NCI-H2081 (cell line): Measurements from ENCODE around the gene GNPTG.

Experiments used
- DNase-seq, 2 experiments: peaks; one replicate each; lab custom pipeline; 2025; lab: John Stamatoyannopoulos, UW

GNPTG gene

GRCh38 chr16:1394367-1394951 lies 42.7 kb downstream of the GNPTG start:
- no peak for DNase-seq

DNA sequence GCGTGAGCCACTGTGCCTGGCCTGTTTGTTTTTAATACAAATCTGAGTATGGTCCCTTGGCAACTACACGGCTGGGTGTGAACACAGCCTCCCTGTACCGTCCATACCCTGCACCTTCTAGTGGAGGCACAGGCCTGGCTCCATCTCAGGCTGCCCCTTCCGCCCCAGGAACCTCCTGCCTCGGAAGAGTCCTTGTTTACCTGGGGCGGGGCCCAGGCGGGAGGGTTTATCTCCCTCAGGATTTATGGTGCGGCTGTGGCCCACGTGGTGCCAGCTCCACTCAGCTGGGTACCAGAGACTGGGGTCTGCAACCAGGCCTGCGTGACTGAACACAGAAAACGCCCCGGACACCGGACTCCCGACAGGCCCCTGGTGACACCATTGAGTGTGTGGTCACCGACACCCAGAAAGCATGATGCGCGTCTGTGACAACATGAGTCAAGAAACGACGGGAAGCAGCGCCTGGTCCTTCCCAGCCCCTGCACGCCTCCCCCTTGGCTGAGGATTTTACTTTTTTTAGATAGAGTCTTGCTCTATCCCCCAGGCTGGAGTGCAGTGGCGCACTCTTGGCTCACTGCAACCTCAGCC lies 43.8 kb downstream of the GNPTG start:
- no peak for DNase-seq

GRCh38 chr16:1397779-1398178 lies 46.0 kb downstream of the GNPTG start:
- no peak for DNase-seq

GRCh38 chr16:1398351-1398750 lies 46.6 kb downstream of the GNPTG start:
- no peak for DNase-seq

DNA sequence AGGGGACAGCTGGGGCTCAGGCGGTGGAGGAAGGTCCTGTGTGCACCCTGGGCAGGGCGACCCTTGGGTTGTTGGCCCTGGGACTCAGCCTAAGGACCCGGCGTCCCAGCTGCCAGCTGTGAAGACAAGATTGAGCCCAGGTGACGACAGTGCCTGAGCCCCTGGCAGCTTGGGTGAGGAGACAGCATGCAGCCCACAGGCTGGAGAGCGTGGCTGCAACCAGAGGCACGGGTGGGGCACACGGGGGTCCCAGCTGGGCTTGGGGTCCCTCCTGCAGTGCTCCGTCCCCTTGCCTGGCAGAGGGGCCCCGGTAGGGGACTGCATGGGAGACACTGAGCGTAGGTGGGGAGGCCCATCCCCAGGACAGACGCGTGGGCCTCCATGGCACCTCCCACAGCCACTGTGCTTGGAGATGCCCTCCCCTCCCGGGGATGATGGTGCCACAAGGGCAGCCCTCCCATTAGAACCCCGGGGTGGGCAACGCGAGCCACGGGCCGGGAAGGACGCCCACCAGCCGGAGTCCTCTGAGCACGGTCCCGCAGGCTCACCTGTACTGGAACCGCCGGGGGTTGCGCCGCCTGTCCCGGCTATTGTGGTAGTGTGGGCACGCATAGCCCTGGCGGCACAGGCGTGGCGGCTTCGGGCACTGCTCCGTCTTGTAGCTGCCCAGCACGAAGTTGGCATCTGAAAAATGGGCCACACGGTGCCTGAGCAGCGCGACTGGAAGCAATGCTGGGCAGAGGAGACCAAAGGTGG lies 47.3 kb downstream of the GNPTG start:
- no peak for DNase-seq

DNA sequence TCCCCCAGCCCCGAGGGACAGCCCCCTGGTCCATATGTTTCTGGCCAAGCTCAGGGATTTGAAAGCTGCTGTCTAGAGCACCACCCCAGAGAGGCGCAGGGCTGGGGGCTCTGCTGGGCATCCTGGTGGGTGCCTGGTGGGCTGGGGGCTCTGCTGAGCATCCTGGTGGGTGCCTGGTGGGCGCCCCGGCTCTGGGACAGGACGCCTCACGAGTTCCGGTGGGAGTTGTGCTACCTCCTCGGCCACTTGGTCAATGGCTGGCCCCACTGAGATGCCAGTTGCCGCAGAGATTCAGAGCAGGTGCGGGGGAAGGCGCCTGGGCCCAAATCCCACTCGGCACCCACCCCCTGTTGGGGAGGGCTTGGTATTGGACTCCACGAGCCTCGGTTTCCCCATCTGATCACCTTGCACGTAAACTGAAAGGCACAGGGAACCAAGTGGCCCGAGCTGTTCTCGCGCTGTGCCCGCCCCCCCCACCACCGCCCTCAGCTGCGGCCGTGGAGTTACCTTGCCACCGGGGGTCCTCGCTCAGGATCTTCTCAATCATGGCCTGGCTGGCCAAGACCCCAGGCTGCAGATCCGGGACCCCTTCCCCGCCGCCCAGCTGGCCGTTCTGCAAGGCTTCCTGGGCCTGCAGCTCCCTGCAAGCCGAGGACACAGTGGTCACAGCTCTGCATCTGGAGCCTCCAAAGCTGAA lies 49.5 kb downstream of the GNPTG start:
- DNase-seq: no peak

DNA sequence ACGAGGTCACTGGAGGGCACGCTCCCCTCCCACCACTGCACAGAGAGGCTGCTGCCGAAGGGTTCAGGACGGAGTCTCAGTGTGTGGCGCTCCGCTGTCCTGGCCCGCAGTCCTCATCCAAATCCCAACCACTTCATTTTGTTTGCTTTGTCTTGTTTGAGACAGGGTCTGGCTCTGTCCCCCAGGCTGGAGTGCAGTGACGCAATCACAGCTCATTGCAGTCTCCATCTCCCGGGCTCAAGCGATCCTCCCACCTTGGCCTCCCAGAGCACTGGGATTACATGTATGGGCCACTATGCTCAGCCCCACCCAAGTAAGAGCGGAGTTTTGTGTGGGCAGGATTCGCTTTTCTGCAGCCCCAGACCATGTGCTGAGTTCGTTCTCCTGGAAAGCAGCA lies 50.0 kb downstream of the GNPTG start:
- DNase-seq: no peak

GRCh38 chr16:1403036-1403435 lies 51.3 kb downstream of the GNPTG start:
- no peak for DNase-seq

DNA sequence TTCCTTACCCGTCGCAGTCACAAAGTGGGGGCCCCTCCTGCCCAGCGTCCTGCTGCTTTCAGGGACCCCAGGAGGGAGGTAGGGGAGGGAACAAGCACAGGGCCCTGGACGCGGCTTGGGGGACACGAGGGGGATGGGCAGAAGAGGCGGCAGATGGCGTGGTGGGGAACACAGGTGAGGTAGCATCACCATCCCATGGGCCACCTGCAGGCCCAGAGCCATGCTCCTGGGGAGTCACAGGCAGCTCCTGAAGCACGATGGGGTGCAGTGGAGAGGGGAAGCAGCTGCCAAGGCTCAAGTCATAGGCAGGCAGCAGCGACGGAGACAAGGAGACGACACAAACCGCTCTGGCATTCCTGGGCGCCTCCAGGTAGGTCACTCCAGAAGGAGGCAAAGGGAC lies 52.0 kb downstream of the GNPTG start:
- DNase-seq: no peak

GRCh38 chr16:1407753-1408152 lies 56.0 kb downstream of the GNPTG start:
- no peak for DNase-seq

- DNase-seq: peak; percentile 78 to 84
Measured at GRCh38 chr16:1408171-1408837, 56.6 kb downstream of the GNPTG start.

GRCh38 chr16:1412847-1413246 lies 61.1 kb downstream of the GNPTG start:
- DNase-seq: no peak
